HepG2 (cell line): ENCODE results near the gene TNP2. TPM values are rescaled to one million over a fixed set of nuclear protein-coding genes. Genes with fewer than 3 reads are reported as not detected.
A peak's percentile ranks its signal among the peaks of the same experiment; 100 is the strongest.

Experiments used
- BORCS8-MEF2B ChIP-seq: sonication (generic); formaldehyde crosslinking; IDR thresholded peaks from 2 replicates; pipeline ENCODE4 v1.8.0; 2022; ENCODE audit warnings: mild to moderate bottlenecking, missing genetic modification reagents
- CHCHD3 ChIP-seq: sonication (generic); formaldehyde crosslinking; IDR thresholded peaks from 2 replicates; pipeline ENCODE4 v1.8.0; 2022; ENCODE audit warnings: mild to moderate bottlenecking, missing genetic modification reagents, moderate library complexity
- E2F2 ChIP-seq: sonication (generic); formaldehyde crosslinking; IDR thresholded peaks from 2 replicates; pipeline ENCODE4 v1.4.0; 2020; ENCODE audit warnings: missing genetic modification reagents, borderline replicate concordance
- HMG20B ChIP-seq: conservative IDR thresholded peaks from 2 replicates; pipeline ENCODE4 v1.6.1; 2016; ENCODE audit warnings: missing genetic modification reagents, missing compliant biosample characterization
- HMGXB3 ChIP-seq: sonication (generic); formaldehyde crosslinking; IDR thresholded peaks from 2 replicates; pipeline ENCODE4 v1.4.0; 2020; ENCODE audit warnings: missing genetic modification reagents, borderline replicate concordance
- HOXA5 ChIP-seq: sonication (generic); formaldehyde crosslinking; IDR thresholded peaks from 2 replicates; pipeline ENCODE4 v1.4.0; 2020; ENCODE audit warnings: missing genetic modification reagents
- MAFF ChIP-seq: IDR thresholded peaks from 2 replicates; pipeline ENCODE4 v1.6.1; 2011; ENCODE audit warnings: low read depth, low read length, improper control_type of control experiment
- NR2F1 ChIP-seq, 2 experiments: fragments of 450-650 bp in 1 of 2; formaldehyde crosslinking in 1 of 2; IDR thresholded peaks; 2 replicates each; pipeline versions ENCODE4 v1.5.0 to v1.6.1; 2016 to 2020; ENCODE audit warnings: mild to moderate bottlenecking in 1 of 2, missing compliant biosample characterization in 1 of 2, missing genetic modification reagents in 1 of 2, moderate library complexity in 1 of 2
- PAXIP1 ChIP-seq: sonication (generic); formaldehyde crosslinking; conservative IDR thresholded peaks from 2 replicates; pipeline ENCODE4 v1.4.0; 2020; ENCODE audit warnings: mild to moderate bottlenecking, missing genetic modification reagents, moderate library complexity
- RBM22 ChIP-seq: fragments of 200-400 bp; formaldehyde crosslinking; optimal IDR thresholded peaks from 2 replicates; pipeline ENCODE3; 2017; ENCODE audit warnings: mild to moderate bottlenecking, low read length, moderate library complexity
- RCOR2 ChIP-seq: IDR thresholded peaks from 2 replicates; pipeline ENCODE4 v1.6.1; 2016; ENCODE audit warnings: missing biosample characterization, missing genetic modification reagents
- SMC3 ChIP-seq: IDR thresholded peaks from 2 replicates; pipeline ENCODE4 v1.6.1; 2011; ENCODE audit warnings: low read length, improper control_type of control experiment
- YY1 ChIP-seq: IDR thresholded peaks from 2 replicates; pipeline ENCODE4 v1.6.1; 2011; ENCODE audit warnings: low read length, low read depth, moderate library complexity, mild to moderate bottlenecking; ENCODE audit not compliant: insufficient read depth, insufficient replicate concordance
- ZMAT5 ChIP-seq: sonication (generic); formaldehyde crosslinking; IDR thresholded peaks from 2 replicates; pipeline ENCODE4 v1.5.0; 2020; ENCODE audit warnings: mild to moderate bottlenecking, low read depth, missing genetic modification reagents, borderline replicate concordance
- ZNF44 ChIP-seq: sonication (generic); formaldehyde crosslinking; IDR thresholded peaks from 2 replicates; pipeline ENCODE4 v1.5.1; 2020; ENCODE audit warnings: mild to moderate bottlenecking, missing genetic modification reagents
- ZNF530 ChIP-seq: sonication (generic); formaldehyde crosslinking; IDR thresholded peaks from 2 replicates; pipeline ENCODE4 v1.5.0; 2020; ENCODE audit warnings: low read depth, mild to moderate bottlenecking, missing genetic modification reagents
- ZNF607 ChIP-seq: sonication (generic); formaldehyde crosslinking; IDR thresholded peaks from 2 replicates; pipeline ENCODE4 v1.5.1; 2020; ENCODE audit warnings: missing genetic modification reagents, mild to moderate bottlenecking, borderline replicate concordance
- ZNF776 ChIP-seq: sonication (generic); formaldehyde crosslinking; IDR thresholded peaks from 2 replicates; pipeline ENCODE4 v1.4.0; 2020; ENCODE audit warnings: mild to moderate bottlenecking, missing genetic modification reagents
- polyA plus RNA-seq, 8 experiments: library from polyadenylated mRNA; depleted of rRNA in 3 of 8; stranded (reverse) in 7 of 8; unstranded in 1 of 8; fragments of >200 nt; fragmentation: Illumina TruSeq in 4 of 8; extraction: Trizol in 4 of 8; gene quantifications; 2 replicates each; pipeline versions ENCODE4 v1.2.1 to v1.2.3, GENCODE V29; 2011 to 2016; ENCODE audit warnings: low read depth in 4 of 8, missing spikeins in 1 of 8, mixed read lengths in 1 of 8; ENCODE audit not compliant: insufficient read depth in 1 of 8
- total RNA-seq, 5 experiments: library from RNA; depleted of rRNA; stranded (reverse); fragments of >200 nt; fragmentation: Illumina TruSeq; extraction: Trizol; gene quantifications; 2 replicates each; pipeline ENCODE4 v1.2.3, GENCODE V29; 2016; ENCODE audit warnings: low read depth in 1 of 5

TNP2 gene
- total and polyA plus RNA-seq, 2 of the 13 experiments (the other 11 are each of a cell fraction or from before 2014, with no cell fraction given), result not detected

GRCh38 chr16:11256661-11257130 lies 12.4 kb downstream of the TNP2 start (continued):
- no peak for TF ChIP-seq YY1
- no peak for TF ChIP-seq NR2F1 (CRISPR knock-in tag; IDR thresholded peaks at IDR 0.05)
- 0 out of 2 replicates have a peak, but pooled peaks have one; percentile 5 for TF ChIP-seq CHCHD3
- TF ChIP-seq E2F2 (CRISPR knock-in tag), result no peak
- no peak; the same call in 1 of the 2 replicates for TF ChIP-seq SMC3
- TF ChIP-seq ZNF607 (CRISPR knock-in tag), result no peak; the same call in 1 of the 2 replicates
- no peak for TF ChIP-seq ZNF776
- TF ChIP-seq ZNF44, result peak; percentile 36; the same call in 1 of the 2 replicates
- no peak for TF ChIP-seq ZMAT5 (CRISPR knock-in tag)
- no peak for TF ChIP-seq HMGXB3 (CRISPR knock-in tag)
- no peak for TF ChIP-seq BORCS8-MEF2B (CRISPR knock-in tag)
- no peak for TF ChIP-seq HMG20B (CRISPR knock-in tag)
- TF ChIP-seq HOXA5, result no peak
- TF ChIP-seq RCOR2 (CRISPR knock-in tag), result no peak
- no peak for TF ChIP-seq ZNF530
- TF ChIP-seq MAFF, result no peak
- peak; percentile 6 for TF ChIP-seq RBM22
- 0 out of 2 replicates have a peak, but pooled peaks have one; percentile 26 for TF ChIP-seq PAXIP1 (CRISPR knock-in tag)
